Measurements from ENCODE around the gene ROCK2.
"Not testable (repeated sequence)": the region's sequence is repeated elsewhere in the genome, so short reads cannot be mapped to it uniquely, and the experiment has no call there.

Gene ROCK2

DNA sequence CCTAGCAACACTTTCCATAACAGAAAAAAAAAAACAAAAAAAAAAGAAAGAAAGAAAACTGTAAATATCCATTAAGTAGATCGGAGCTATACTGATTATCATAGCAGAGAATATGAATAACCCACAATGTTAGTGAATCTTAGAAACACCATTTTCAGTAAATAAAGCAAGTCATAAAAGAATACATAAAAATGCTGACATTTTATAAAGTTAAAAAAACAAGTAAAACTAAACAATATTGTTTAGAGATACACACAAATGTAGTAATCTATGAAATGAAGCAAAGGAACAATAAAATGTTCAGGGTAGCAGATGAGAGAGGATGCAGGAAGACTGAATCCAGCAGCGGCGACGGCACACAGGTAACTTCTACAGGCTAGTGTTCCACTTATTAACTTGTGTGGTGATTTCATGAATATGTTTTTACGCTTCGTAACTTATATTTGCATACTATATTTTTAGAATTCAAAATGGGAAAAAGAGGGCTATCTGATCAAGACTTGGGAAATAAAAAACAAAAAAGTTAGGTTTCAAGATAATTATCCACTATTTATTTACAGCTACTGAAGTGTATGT is 4.8 kb downstream of the ROCK2 start:
- no peak for DNase-seq

DNA sequence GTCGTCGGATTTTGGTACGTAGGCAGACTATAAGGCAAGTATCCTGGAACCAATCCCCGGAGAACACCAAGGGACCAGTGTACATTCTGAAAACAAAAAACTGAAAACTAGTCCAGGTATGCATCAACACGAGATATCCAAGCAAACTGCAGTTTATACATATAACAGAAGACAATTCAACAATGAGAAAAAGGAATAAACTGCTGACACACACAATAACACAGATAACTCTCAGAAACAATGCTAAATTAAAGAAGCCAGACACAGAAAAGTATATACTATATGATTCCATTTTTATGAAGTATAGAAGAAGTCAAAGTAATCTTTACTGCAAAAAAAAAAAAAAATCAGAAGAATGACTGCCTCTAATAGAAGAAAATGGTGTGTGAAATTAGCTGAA is 5.9 kb downstream of the ROCK2 start:
- no peak for DNase-seq

DNA sequence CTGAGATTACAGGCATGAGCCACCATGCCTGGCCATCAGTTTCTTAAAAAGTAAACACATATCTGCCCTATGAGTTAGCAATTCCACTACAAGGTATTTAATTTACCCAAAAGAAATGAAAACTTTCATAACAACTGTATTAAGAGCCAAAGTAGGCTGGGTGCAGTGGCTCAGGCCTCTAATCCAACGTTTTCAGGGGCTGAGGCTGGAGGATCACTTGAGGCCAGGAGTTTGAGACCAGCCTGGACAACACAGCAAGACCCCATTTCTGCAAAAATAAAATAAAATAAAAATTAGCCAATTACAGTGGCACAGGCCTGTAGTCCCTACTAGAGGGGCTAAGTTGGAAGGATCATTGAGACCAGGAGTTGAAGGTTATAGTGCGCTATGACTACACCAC is 6.5 kb downstream of the ROCK2 start:
- DNase-seq: no peak

DNA sequence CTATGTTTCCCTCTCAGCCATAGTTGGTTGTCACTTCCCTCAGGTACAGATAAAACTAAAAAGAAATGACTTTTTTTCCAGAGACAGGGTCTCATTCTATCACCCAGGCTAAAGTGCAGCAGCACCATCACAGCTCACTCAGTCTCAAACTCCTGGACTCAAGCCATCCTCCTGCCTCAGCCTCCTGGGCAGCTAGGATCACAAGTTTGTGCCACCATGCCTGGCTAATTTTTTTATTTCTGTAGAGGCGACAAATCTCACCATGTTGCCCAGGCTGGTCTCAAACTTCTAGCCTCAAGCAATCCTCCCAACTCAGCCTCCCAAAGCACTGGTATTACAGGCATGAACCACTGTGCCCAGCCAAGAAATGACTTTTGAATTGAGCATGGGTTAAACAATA is 8.2 kb downstream of the ROCK2 start:
- DNase-seq: no peak

DNA sequence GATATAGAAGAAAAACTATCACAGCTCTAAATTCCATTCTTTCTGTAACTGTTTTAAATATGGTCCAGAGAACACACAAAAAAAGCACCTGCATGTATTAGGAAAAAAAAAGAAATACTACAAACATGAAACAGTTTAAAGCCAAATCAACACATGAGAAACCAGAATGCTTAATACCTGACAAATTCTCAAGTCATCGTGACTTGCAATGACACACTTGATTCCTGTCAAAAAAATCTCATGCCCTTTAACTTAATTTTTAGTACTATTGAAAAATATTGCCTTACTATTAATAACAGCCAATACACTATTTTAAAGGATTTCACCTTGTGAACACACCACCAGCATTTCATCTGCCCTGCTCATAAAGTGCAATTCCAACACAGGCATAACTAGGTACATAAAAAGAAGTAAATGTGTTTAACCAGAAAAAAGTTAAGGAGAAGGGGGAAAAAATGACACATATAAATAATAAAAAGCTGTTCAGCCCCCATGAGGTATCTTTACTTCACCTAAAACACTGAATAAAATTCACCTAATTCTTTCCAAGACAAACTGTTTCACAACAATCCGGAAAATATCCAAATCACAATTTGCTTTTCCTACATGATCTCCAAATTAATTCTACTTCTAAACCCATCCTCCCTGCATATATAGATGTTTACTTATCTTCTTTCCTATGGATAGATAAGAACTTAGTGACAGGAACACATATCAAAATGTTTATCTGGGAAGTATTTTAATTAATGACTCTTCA is 10.8 kb downstream of the ROCK2 start:
- DNase-seq: no peak

DNA sequence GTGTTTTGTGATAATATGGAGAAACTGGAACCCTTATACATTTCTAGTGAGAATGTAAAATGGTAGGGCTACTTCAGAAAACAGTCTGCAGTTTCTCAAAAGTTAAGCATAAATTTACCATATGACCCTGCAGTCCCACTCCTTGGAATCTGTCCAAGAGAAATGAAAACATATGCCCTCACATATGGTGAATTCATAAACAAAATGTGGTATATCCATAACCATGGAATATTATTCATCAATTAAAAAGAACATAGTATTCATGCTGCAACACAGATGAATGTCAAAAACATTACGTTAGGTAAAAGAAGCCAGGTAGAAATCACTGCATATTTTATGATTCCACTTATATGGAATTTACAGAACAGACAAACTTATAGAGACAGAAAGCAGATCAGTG is 11.8 kb downstream of the ROCK2 start:
- no peak for DNase-seq

DNA sequence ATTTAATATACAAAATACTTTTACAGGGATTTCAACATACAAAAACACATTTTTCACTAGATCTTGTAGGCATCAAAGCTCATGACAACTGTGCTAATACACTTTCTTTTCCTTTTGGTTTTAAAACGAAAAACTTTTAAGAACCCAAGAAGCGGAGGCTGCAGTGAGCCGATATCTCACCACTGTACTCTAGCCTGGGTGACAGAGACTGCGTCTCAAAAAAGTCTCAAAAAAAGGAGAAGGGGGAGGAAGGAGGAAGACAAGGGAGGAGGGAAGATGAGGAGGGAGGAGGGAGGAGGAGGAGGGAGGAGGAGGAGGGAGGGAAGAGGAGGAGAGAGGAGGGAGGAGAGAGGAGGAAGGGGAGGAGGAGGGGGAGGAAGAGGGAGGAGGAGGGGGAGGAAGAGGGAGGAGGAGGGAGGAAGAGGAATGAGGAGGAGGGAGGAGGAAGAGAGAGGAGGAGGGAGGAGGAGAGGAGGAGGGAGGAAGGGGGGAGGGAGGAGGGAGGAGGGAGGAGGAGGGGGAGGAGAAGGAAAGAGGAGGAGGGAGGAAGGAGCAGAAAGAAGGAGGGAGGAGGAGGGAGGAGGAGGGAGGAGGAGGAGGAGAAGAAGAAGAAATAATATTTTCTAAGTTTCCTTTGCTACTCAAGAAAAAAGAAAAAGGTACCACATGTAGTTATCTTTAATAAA is 13.8 kb downstream of the ROCK2 start:
- no peak for DNase-seq

DNA sequence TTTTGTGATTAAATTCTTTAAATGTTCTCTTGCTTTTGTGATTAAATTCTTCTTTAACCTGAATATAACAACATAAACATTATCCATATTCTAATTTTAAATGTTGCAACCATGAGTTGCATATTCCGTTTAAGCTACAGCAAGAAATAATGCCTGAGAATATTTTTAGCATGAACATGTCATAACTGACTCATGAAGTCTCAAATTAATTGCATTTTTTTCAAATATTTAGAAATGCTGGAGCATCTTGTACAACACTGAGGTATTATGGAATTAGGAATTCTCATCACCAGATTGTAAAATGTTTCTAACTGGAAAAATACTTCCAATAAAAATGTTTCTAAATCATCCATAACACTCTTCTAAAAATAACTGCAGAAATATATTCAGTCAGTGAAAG is 14.7 kb downstream of the ROCK2 start:
- no peak for DNase-seq

DNA sequence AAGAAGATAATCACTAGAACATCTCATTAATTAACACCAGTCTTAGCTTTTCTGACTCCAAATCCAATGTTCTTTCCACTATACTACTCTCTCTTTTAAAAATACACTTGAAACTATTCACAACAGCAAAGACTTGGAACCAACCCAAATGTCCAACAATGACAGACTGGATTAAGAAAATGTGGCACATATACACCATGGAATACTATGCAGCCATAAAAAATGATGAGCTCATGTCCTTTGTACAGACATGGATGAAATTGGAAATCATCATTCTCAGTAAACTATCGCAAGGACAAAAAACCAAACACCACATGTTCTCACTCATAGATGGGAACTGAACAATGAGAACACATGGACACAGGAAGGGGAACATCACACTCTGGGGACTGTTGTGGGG is 15.9 kb downstream of the ROCK2 start:
- not testable (repeated sequence) for DNase-seq

DNA sequence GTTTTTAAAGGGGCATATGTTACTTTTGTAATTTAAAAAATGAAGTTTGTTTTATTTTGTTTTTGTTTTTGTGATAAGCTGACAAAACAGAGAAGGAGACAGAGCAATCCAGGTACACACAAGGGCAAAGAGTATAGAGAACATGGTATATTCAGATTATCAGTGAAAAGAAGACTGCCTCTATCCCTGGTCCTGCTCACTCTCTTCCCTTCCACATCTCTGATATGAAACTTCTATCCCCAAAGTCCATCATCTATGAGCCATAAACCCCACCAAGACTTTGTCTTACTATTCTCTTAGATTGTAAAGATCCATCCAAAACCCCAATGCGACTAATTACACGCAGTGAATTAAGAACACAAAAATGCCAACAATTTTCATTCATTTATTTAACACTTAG is 16.6 kb downstream of the ROCK2 start:
- DNase-seq: no peak

DNA sequence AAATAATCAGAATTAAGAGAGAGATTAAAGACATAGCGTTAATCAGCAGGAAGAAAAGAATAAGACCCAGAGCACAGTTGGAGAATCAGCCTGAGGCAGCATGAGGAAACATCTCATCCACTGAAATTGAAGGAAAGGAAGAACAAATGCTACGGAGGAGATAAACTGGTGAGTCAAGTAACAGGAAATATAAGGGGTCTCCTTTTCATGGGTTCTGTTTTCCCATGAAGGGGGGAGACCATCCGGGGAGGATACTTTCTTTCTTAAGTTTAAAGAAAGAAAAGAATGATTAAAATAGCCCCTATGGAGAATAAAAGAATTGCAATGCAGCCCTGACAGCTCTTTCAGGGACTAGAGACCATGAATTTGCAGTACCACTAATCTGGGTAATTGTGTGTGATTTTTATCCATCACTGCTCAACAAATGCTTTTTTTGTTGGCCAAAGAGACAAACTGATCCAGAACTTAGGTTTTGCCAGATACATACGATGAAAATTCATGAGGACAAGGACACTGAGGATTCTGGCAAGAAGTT is 17.7 kb downstream of the ROCK2 start:
- no peak for DNase-seq

DNA sequence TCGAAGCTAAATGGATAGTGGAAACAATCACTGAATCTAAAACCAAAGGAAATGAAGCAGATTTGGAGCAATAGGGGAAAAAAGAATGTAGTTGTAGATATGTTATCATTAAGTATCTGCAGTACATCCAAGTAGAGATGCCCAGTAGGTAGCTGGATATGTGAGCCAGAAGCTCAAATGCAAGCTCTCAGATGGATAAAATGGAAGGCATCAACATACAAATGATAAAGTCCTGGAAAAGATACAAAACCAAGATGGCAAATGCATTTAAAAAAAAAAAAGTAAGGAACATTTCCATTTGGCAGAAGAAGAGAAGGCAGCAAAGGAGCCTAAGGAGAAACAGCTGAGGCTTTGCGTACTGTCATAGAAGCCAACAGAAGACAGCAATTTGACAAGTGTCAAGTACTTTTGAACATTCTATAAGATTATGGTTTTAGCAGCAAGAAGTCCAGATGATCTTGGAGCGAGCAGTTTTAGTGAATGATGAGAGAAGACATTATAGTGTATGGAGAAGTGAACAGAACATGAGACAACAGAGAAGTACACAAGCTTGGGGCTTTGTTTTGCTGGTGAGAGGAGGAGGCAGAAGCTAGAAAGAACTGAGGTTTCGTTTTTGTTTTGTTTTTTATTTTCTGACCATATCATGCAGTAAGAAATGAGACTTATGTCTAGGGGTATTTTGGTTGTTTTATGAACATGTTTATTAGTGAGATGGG is 18.3 kb downstream of the ROCK2 start:
- DNase-seq: no peak

DNA sequence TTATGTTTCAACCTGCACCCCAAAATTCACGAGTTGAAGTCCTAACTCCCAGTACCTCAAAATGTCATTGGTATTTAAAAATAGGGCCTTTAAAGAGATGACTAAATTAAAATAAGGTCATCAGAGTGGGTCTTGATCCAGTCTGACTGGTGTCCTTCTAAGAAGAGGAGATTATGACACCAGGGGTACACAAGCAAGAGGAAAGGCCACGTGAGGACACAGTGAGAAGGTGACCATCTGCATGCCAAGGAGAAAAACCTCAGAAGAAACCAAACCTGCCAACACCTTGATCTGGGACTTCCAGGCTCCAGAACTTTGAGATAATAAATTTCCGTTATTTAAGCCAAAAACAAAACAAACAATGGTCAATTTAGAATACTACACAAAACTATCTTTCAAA is 22.6 kb downstream of the ROCK2 start:
- DNase-seq: no peak

DNA sequence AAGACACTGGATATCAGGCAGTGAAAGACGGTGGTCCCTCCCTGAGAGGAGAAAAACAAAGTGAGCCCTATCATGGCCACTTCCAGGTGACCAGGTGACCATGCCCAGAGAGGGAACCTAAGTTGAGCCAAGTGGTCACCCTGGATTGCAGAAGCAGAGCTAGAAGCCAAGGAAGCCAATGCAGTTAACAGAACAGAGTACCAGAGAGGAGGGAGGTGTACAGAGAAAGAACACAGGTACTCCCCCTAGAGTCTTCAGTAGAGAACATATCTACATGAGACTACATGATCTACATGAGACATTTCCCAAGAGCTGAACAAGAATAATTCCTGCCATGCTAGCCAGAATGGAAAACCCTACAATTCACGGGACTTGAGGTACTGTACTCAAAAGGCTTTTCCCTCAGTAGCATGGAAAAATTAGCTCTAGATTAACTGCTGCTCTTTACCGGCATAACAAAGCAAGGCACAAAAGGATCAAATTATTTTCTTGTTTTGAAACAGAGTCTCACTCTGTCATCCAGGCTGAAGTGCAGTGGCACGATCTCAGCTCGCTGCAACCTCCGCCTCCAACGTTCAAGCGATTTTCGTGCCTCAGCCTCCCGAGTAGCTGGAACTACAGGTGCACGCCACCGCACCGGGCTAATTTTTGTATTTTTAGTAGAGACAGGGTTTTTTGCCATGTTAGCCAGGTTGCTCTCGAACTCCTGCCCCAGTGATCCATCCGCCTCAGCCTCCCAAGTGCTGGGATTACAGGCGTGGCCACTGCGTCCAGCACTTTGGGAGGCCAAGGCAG is 23.5 kb downstream of the ROCK2 start:
- DNase-seq: no peak

DNA sequence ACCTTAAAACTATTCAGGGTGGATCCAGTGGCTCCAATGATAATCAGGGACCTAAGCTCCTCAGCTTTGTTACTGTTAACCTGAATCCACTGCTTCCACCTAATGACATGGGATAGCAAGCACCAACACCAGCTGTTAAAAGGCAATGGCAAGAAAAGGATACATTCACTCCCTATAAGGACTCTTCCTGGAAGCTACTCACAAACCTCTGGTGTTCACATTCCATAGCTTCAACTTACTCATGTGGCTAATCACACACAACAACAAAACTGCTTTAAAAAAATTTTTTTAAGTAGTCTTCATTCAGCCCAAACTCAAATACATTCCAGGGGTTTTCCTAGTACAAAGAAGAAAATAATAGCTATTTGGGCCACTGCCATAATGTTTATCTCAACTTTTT is 24.5 kb downstream of the ROCK2 start:
- no peak for DNase-seq

DNA sequence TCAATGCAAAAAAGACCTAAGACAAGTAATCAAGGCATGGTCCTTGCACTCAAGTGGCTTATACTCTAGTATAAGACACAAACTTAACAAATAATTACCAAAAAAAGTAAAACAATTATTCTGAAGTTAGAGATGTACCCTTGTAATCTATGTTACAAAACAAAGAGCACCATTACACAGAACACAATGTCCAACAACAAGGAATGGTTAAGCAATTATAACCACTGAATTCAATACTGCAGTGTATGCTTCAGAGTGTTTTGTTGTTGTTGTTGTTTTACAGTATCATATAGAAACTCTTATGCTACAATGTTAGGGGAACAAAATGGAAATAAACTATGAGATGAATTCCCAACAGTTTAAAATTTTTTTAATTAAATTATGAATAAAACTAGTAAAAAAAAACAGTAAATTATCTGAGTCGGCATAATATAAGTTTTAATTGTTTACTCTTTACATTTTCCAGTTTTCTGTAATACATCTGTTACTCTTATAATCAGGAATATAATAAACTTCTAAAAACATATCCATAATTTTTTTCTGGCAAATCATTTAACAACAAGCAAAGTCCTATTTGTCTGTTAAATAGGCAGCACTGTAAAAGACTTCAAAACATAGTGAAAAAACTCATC is 29.2 kb downstream of the ROCK2 start:
- no peak for DNase-seq

DNA sequence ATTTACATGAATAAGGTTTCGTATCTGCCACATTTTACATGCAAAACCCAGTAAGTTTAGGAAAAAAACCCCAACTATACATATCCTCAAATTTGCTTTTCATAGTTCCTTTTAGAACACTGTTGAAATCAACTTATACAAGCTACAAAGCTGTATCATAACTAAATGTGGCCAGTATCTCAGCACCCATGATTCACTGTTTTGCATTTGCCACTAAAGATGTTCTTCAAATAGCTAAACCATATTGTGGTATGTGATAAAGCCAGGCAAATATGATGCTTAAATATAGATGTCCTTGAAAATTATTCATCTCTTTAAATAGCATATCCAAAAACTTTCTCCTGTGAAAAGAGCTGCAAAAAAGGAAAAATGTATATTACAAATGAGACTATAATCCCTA is 29.9 kb downstream of the ROCK2 start:
- no peak for DNase-seq

DNA sequence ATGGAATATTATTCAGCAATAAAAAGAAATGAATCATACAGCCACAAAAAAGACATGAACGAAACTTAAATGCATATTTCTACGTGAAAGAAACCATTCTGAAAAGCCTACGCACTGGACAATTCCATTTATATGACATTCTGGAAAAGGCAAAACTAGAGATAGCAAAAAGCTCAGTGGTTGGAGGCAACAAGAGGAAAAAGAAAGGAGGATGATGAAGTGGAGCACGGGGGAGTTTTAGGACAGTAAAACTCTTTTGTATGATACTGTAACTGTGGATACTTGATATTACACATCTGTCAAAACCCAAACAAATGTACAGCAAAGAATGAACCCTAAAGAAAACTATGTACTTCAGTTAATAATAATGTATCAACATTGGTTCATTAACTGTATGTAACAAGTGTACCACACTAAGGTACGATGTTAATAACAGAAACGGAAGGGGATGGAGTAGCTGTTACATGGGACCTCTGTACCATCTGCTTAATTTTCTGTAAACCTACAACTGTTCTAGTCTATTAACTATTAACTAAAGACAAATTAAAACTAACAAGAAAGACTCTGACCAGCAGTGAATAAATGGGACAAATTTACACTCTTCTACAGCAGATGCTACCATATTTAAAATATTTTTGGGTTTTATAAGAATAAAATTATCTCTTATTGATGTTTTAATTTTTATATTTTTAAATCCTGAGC is 31.5 kb downstream of the ROCK2 start:
- no peak for DNase-seq

DNA sequence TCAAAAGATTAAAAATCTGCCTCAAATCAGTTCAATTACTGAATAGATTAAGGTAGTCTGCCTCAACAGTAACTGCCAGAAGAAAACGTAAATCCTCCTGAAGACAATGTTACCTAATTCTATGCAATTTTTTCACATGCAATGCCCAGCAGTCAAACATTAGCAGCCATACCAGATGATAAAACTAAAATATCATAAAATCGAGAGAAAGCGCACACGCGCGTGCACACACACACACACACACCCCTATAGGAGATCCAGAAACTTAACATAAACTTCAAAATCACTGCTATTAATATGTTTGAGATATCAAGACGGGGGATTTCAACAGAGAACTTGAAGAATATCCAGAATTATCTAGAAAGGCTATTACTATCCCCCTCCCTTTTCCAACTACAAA is 32.9 kb downstream of the ROCK2 start:
- no peak for DNase-seq

DNA sequence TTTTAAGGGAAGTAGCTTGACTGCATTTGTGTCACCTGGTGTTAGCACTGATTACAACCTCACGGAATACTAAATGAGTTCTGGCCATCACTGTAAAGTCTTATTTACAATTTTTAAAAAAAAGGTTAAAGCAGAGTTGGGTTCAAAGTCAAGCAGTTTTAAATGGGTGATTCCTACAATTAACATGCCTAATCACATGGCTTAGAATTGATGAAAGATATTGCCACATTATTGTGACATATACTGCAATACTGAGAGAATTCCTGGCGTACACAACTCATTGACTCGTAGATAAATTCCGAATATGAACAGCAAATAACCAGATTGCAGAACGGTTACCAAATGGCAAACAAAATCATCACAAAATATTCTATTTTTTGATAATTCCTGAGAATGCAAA is 34.2 kb downstream of the ROCK2 start:
- no peak for DNase-seq

DNA sequence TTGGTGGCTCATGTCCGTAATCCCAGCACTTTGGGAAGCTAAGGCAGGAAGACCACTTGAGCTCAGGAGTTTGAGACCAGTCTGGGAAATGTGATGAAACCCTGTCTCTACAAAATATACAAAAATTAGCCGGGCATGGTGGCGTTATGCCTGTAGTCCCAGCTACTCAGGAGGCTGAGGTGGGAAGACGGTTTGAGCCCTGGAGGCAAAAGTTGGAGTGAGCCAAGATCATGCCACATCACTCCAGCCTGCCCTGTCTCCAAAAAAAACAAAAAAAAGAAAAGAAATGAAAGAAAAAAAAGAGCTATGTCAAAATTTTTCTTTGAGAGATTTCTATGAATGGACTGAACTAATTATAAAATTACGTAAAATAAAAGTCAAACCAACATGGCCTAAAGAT is 34.7 kb downstream of the ROCK2 start:
- DNase-seq: no peak
